GM21825 (cell line): Measurements from ENCODE around the gene AASDH.

Experiments used
- ATAC-seq: cut with Tn5 transposase; IDR thresholded peaks from one replicate; pipeline ENCODE4 v1.9.1; 2021; ENCODE audit warnings: mild to moderate bottlenecking, moderate library complexity; ENCODE audit not compliant: unreplicated experiment

The AASDH gene, protein sequence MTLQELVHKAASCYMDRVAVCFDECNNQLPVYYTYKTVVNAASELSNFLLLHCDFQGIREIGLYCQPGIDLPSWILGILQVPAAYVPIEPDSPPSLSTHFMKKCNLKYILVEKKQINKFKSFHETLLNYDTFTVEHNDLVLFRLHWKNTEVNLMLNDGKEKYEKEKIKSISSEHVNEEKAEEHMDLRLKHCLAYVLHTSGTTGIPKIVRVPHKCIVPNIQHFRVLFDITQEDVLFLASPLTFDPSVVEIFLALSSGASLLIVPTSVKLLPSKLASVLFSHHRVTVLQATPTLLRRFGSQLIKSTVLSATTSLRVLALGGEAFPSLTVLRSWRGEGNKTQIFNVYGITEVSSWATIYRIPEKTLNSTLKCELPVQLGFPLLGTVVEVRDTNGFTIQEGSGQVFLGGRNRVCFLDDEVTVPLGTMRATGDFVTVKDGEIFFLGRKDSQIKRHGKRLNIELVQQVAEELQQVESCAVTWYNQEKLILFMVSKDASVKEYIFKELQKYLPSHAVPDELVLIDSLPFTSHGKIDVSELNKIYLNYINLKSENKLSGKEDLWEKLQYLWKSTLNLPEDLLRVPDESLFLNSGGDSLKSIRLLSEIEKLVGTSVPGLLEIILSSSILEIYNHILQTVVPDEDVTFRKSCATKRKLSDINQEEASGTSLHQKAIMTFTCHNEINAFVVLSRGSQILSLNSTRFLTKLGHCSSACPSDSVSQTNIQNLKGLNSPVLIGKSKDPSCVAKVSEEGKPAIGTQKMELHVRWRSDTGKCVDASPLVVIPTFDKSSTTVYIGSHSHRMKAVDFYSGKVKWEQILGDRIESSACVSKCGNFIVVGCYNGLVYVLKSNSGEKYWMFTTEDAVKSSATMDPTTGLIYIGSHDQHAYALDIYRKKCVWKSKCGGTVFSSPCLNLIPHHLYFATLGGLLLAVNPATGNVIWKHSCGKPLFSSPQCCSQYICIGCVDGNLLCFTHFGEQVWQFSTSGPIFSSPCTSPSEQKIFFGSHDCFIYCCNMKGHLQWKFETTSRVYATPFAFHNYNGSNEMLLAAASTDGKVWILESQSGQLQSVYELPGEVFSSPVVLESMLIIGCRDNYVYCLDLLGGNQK

DNA sequence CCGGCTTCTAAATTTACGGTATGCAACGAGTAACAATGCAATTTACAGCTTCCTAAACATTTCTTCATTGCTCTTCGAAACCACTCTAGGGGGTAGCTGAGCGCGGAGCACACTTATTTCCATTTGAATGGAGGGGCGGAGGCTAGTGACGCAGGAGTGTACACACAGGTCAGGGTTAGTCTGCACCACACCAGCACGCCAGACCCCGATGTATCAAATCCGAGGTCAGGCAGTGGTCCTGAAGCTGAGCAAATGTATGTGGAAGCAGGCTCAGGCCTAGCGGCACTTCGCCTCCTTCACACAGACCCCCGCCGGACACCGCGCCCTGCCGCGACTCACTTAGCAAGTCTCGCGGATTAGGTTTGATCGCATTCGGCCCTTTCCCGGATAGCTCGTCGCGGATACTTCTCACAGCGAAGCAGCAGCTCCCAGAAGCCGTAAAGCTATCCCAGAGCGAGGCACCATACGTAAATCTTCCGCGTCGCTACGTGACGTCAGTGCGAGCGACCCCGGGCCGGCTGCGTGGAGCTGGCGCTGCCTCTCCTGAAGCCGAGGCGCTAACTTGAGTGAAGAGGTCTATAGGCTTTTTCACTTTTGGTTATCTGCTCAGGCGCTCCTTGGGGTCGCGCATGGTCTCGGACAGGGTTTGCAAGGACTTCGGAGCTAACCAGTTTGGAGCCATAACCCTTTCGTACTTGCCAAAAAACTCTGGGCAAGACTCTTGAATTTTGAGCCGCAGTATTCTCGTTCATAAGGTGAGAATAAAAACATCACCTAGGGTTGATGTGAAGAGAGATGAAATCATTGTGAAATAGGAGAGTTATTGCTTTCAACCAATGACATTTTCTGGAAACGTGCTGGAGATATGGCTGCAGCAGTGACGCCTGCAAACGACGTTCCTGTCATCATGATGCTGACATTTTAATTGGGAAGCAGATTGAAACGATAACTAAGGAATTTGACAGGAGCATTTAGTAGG, at the start of gene AASDH:
AASDH (minus strand) TSS at position 469 of the 979 bp plus-strand sequence. CDS start 3,192 bp downstream, outside the sequence.
- peak; percentile 90 for ATAC-seq

DNA sequence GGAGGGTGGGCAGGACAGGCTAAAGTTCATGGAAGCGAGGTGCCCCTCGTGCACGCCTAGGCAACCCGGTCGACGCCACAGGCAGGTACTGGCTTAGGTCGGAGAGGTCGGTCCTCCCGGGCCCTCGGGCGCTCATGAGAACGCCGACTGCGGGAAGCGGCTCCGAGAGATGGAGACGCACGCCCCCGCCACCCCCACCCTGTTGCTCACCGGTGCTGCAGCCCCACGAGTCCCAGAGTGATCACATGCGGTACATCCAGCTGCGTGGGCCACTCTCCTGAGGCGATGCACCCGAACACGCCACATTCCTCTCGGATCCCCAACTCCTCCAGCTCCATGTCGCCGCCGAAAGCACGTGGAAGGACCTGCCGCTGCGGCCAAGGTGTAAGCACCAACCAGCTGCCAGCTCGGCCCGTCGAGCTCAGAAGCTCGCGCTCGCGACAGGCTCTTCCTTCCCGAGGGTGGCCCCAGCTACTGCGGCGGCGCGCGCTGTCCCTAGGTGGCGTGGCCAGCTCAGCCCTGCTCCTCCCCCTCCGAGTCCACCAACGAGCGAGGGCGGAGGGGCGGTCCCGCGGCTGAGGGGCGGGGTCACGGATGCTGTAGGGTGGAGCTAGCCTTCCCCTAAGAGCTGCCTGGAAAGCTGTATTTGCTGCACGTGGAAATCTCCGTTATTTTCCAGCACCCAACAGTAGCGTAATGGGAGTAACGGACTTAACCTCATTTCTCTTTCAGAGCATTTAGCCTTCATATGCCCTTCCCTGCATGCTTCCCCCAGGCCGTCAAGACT, 48.0 kb upstream of the AASDH start, which contains the start of gene PPAT:
PPAT (minus strand) TSS at position 476 of the 787 bp plus-strand sequence; CDS start at position 338, 138 bp downstream.
- peak; percentile 73 for ATAC-seq

DNA sequence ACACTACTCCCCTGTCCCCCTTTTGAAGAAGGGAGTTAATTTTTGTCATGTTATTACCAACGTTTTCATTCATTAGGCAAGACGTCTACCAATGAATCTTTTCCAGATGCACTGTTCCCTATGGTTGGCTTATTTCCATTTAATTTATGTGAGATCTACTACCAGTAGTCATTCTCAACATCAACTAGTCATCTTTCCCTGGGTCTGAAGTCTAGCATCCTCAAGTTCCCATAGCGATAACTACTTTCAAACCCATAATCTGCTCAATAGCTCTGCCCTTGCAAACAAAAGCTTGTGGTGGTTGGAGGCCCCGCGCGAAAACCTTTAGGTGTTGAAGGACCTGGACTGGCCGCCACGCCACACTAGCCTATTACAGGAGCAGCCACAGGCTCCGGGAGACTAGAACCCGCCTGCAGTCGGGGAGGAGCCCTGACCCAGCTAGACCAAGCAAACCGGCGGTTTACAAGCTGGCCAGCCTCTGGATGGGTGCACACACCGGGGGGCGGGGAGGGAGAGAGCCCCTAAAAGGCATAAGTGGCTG, 47.4 kb upstream of the AASDH start:
- ATAC-seq, result peak; percentile 18

DNA sequence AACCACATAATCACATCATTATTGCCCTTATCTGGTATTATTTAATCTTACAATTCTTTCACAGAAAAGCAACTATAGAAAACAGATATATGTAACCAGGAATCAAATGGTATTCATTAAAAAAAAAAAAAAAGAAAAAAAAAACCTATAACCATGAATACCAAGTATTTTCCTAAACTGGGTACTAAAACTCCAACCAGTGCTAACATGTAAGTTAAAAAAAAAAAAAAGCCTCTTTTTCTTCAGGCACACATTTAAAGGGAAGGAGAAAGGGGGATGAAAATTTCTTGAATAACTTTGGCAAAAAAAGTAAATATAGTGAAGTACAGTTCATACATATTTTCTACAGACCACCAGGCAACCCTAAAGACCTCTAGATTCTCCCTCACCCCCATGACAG, 46.0 kb upstream of the AASDH start:
- no peak for ATAC-seq

DNA sequence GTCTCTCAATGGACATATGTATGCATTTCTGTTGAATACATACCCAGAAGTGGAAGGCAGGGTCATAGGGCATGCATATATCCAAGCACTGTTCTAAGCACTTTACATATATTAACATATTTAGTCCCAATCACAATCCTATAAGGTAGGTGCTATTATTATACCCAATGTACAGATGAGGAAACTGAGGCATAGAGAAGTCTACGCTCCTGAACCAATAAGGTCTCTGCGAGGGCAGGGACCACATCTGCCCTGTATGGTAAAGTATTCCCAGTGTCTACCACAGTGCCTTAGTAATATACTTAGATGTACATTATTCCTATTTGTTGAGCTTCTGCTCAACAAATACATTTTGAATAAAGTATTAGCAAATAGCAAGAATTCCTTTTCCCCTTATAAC, 42.9 kb upstream of the AASDH start:
- no peak for ATAC-seq

DNA sequence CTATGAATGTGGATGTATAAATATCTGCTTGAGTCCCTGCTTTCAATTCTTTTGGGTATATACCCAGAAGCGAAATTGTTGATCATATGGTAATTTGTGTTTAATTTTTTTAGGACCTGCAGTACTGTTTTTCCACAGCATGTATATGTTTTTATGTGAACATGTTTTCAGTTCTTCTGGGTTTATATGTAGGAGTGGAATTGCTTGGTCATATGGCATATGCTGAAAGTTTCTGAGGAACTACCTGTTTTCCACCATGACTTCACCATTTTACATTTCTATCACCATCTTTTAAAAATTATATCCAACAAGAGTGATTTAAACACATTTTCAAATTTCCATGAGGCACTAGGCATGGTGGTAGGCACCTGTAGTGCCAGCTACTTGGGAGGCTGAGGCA, 39.9 kb upstream of the AASDH start:
- ATAC-seq, result no peak

DNA sequence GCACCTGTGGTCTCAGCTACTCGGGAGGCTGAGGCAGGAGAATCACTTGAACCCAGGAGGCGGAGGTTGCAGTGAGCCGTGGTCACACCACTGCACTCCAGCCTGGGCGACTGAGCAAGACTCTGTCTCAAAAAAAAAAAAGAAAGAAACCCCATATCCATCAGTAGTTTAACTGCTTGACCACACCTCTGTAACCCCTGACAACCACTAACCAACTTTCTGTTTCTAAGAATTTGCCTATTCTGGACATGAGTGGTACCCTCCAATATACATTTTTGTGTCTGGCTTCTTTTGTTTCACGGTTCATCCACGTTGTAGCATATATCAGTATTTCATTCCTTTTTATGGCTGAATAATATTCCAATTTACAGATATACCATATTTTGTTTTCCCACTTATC, 39.0 kb upstream of the AASDH start:
- ATAC-seq, result peak; percentile 69

DNA sequence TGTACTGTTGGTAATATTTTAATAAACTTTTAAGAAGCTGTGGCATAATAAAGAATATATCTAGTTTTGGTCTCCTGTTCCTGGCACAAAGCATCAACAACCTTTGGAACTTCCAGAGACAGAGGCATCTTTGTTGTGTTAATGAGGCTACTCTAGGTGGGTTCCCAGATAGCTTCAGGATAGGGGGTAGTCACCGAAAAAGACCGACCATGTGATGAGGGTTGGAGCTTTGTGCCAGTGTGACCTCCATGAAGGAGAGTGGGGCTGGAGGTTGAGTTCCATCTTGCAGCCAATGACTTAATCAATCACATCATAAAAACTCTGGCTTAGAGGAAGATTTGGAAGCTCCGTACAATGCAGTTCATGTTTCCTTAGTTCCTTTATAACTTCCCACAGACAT, 38.2 kb upstream of the AASDH start:
- no peak for ATAC-seq

DNA sequence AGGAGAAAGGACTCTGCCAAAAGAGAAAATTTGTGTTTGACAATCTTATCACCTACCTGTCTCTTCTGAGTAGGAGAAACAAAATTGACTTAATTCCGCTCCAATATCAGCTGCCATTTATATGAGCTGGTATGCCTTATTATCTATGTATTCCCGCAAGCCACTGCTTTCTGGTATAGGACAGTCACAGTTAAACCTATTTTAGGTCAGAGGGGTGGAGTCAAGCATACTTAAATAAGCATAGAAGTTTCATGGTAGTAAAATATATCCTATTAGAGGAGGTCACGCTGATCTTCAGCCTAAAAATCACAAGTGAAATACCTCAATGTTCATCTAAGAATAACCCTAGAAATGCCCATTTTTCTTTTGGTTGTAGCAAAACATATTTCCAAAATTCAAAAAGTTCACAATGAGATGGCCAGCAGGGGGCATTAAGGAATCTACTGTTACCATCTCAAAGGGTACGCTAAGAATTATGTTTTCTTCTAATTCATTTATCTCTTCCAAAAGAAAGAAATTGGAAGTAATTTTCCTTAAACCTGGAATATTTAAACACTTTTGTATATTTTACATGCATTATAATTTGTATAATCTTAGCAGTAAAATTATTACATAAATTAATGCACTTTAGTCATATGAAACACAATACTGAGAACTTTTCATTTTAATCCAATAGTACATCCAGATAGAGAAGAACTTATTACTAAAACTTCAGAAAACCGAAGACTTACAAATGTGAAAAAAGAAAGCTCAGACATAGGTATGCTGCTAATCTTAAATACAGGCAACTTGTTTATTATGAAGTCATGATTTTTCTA, 37.6 kb upstream of the AASDH start:
- ATAC-seq, result no peak

DNA sequence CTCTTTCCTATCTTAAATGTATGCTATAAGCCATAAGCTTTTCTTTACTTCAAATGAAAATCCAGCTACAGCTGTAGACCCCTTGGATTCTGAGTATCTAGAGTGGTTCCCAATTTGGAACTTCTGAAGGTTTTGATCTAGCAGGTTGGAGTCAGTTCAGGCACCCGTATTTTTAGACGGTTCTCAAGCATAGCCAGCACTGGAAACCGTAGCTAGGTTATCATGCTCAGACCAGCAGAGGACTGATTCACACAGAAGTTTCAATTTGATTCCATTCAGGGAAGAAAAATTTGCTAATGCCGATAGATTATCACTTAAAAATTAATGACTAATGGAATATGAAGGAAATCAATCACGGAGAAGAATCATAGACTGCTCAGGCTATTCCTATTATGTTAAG, 36.9 kb upstream of the AASDH start:
- ATAC-seq, result no peak

DNA sequence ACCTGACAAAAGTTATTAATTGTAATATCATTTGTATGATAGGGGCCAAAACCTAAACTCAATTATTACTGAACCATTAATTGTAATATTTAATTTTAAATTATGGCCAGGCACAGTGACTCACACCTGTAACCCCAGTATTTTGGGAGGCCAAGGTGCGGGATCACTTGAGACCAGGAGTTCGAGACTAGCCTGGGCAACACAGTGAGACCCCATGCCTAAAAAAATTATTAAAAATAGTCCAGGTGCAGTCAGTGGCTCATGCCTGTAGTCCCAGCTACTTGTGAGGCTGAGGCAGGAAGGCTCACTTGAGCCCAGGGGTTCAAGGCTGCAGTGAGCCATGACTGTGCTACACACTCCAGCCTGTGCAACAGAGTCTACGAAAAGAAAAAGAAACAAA, 30.1 kb upstream of the AASDH start:
- no peak for ATAC-seq

DNA sequence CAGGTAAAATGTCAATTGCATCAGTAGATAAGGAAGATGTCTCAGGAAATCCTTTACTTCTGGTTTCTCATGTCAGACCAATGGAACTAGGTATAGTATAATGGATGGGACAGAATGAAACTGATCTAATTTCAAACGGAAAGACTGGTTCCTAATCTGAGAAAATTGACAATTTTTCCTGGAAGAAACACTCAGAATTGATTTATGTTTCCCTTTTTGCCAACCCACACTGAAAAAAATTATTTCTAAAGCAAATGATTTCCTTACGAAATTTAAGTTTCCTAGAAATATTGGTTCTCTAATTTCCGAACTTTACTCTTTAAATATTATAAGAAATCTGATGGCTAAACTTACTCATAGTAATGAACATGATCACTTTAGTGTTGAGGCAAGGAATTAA, 29.1 kb upstream of the AASDH start:
- no peak for ATAC-seq

DNA sequence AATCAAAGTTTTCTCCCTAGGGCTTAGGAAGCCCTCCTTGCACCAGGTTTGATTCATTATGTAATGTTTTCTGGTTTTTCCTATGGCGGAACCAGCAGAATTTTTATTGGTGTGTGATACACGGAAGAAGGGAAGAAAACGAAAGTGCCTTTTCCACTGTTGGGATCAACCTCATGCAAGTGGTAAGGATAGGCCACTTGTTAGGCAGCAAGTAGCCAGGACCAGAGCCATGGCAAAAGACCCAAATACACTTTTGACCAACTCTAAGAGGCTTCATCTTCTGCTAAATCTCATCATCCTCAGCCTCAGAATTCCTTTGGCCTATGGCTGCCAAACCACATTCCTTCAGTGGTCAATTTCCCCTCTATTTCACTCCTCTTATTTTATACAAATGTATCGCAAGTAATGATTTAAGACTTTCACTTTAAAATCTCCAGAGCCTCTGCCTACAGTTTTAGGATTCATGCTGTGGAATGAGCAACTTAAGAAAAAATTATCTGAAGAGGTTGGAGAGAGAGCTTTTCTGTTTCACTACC, 26.9 kb upstream of the AASDH start:
- ATAC-seq, result no peak

DNA sequence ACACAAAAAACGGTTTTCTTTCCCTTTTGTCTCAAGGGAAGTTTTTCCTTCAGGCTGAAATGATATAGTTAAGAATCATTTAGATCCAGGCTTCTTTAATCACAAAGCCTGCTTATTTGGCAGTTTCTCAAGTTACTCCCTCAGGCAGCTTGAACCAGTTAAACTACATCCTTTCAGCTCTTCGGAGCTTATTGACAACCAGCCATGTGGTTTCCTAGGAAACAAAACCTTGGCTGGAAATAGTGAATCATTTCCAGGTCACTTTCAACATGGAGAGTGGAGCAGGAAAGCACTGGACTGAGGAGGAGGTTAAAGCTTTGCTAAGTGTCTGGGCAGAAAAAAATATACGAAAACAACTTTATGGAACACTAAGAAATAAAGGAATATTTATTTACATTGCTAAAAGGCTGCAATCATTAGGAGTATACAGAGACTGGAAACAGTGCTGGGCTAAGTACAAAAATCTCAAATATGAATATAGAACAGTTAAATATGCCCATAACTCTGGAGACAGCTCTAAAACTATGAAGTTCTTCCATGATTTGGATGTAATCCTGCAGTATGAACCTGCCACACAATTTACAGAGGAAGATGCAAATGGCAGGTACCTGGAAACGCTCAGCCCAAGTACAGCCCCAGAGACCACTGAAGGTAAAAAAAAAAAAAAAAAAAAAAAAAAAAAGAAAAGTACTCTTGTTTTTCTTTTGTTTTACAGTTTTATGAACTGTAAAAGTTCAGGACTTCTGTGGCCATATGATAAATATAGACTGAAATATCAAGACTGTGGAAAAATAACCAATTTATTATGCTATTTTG, 23.2 kb upstream of the AASDH start:
- no peak for ATAC-seq

DNA sequence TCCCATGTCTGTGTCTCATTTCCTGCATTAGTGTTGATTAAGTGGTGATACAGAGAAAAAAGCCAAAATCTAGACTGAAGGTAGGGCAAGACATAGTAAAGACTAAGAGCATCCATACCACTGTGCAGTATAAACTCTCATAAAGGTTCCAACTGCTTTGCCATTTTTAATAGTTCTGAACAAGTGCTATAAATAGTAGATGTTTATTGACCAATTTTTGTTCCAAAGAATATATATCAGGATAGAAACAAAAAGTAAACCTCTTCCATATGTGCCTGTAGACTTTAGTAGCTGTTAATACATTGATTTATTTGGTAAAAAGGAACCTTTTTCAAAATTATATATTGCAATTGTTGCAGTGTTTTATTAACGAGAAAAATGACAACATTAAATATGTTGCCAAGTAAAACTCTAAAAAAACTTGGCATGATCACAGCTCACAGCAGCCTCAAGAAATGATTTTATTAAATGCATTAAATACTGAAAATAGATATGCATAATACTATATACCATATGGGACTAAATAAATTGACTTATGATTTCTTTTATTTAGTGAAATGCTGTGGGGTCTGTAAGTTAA, 22.3 kb upstream of the AASDH start:
- ATAC-seq, result no peak

DNA sequence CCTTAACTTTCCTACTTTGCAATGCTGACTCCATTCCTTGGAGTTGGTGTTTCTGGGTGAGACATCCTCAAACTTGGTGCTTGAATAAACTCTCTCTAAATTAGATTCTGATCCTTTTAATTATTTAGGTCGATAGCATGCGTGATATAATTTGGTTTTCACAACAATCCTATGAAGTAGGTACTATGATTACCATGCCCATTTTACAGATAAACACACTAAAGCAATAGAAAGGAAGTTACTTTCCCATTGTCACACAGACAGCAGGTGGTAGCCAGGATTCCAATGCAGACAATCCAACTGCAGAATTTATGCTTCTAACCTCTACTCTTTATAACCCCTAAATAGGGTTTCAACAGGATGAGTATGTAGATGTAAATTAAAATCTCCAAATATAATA, 21.7 kb upstream of the AASDH start:
- ATAC-seq, result no peak

DNA sequence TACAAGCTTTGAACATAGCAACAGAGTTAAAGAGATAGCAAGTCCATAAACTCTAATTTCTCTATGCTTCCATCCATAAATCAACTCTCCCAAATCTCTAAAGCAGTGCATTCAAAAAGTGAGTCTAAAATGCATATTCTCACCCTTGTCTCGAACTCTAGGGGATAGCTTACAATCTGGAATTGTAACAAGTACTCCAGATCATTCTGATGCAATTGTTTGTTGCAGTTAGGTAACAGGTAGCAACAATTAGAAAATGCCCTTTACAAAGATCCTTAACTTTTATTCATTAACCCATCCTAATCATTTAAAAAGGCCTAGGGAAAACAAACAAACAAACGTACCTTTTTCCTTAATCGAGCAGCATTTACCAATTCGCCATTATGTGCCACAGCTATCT, 18.9 kb upstream of the AASDH start:
- ATAC-seq, result no peak
